GM12878 (cell line): ENCODE data around the gene SRD5A1.

ENCODE experiments used
- BACH1 ChIP-seq: fragments of 450-650 bp; IDR thresholded peaks from 2 replicates; pipeline ENCODE4 v1.6.1; 2017; ENCODE audit warnings: mild to moderate bottlenecking, borderline replicate concordance
- CEBPB ChIP-seq, 2 experiments: fragments of 150-350 bp in 1 of 2; IDR thresholded peaks; 2 replicates each; pipeline ENCODE4 v1.6.1; 2012 to 2014; ENCODE audit warnings: low read depth in 2 of 2, low read length in 2 of 2, borderline replicate concordance in 1 of 2, inconsistent platforms in 1 of 2
- EZH2 ChIP-seq: IDR thresholded peaks from 2 replicates; pipeline ENCODE4 v1.6.1; 2012; ENCODE audit warnings: low read depth, mild to moderate bottlenecking, control low read depth, inconsistent platforms, low read length, borderline replicate concordance; ENCODE audit not compliant: control insufficient read depth
- FOXM1 ChIP-seq: IDR thresholded peaks from 2 replicates; pipeline ENCODE4 v1.6.1; 2012; ENCODE audit warnings: low read depth, mild to moderate bottlenecking, inconsistent platforms, low read length, moderate library complexity
- POLR2A ChIP-seq: IDR thresholded peaks from 2 replicates; pipeline ENCODE4 v1.6.1; 2011; ENCODE audit warnings: low read depth, mild to moderate bottlenecking, low read length
- ZNF274 ChIP-seq: IDR thresholded peaks from one replicate; pipeline ENCODE4 v1.8.0; 2011; ENCODE audit not compliant: insufficient read length, insufficient read depth
- TF ChIP-seq, protein P1 (sequence below): fragments of 450-650 bp; formaldehyde crosslinking; IDR thresholded peaks from 2 replicates; pipeline ENCODE4 v1.4.0; 2020; ENCODE audit warnings: mild to moderate bottlenecking, moderate library complexity
- TF ChIP-seq, protein P2 (sequence below): IDR thresholded peaks from 2 replicates; pipeline ENCODE4 v1.6.1; 2011; ENCODE audit warnings: low read depth, mild to moderate bottlenecking, low read length, moderate library complexity, borderline replicate concordance; ENCODE audit errors: extremely low read depth
- TF ChIP-seq, protein P3 (sequence below), 3 experiments: IDR thresholded peaks in 2 of 3; conservative IDR thresholded peaks in 1 of 3; 2 replicates each; pipeline ENCODE4 v1.5.1; 2011; ENCODE audit warnings: low read depth in 3 of 3, low read length in 3 of 3, mild to moderate bottlenecking in 3 of 3, control low read depth in 2 of 3, moderate library complexity in 2 of 3, inconsistent platforms in 1 of 3, mixed read lengths in 1 of 3; ENCODE audit not compliant: control insufficient read depth in 2 of 3, insufficient read depth in 1 of 3; ENCODE audit errors: extremely low read depth in 1 of 3
- TF ChIP-seq, protein P4 (sequence below): fragments of 150-350 bp; IDR thresholded peaks from 2 replicates; pipeline ENCODE4 v1.6.1; 2016; ENCODE audit warnings: low read depth, low read length

- TF ChIP-seq, protein P1, sequence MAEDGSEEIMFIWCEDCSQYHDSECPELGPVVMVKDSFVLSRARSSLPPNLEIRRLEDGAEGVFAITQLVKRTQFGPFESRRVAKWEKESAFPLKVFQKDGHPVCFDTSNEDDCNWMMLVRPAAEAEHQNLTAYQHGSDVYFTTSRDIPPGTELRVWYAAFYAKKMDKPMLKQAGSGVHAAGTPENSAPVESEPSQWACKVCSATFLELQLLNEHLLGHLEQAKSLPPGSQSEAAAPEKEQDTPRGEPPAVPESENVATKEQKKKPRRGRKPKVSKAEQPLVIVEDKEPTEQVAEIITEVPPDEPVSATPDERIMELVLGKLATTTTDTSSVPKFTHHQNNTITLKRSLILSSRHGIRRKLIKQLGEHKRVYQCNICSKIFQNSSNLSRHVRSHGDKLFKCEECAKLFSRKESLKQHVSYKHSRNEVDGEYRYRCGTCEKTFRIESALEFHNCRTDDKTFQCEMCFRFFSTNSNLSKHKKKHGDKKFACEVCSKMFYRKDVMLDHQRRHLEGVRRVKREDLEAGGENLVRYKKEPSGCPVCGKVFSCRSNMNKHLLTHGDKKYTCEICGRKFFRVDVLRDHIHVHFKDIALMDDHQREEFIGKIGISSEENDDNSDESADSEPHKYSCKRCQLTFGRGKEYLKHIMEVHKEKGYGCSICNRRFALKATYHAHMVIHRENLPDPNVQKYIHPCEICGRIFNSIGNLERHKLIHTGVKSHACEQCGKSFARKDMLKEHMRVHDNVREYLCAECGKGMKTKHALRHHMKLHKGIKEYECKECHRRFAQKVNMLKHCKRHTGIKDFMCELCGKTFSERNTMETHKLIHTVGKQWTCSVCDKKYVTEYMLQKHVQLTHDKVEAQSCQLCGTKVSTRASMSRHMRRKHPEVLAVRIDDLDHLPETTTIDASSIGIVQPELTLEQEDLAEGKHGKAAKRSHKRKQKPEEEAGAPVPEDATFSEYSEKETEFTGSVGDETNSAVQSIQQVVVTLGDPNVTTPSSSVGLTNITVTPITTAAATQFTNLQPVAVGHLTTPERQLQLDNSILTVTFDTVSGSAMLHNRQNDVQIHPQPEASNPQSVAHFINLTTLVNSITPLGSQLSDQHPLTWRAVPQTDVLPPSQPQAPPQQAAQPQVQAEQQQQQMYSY (CRISPR knock-in tag) = no peak
- TF ChIP-seq ZNF274 (no peak), EZH2 (no peak), BACH1 (peak; percentile 82; the same call in 1 of the 2 replicates), POLR2A (no peak; the same call in none of the 2 replicates), CEBPB (IDR thresholded peaks at IDR 0.05; ENCODE audit: borderline replicate concordance in 1 of 2, low read depth in 2 of 2, low read length in 2 of 2) (no peak), FOXM1 (no peak)
- TF ChIP-seq, protein P2, sequence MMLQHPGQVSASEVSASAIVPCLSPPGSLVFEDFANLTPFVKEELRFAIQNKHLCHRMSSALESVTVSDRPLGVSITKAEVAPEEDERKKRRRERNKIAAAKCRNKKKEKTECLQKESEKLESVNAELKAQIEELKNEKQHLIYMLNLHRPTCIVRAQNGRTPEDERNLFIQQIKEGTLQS = no peak
- TF ChIP-seq, protein P3, sequence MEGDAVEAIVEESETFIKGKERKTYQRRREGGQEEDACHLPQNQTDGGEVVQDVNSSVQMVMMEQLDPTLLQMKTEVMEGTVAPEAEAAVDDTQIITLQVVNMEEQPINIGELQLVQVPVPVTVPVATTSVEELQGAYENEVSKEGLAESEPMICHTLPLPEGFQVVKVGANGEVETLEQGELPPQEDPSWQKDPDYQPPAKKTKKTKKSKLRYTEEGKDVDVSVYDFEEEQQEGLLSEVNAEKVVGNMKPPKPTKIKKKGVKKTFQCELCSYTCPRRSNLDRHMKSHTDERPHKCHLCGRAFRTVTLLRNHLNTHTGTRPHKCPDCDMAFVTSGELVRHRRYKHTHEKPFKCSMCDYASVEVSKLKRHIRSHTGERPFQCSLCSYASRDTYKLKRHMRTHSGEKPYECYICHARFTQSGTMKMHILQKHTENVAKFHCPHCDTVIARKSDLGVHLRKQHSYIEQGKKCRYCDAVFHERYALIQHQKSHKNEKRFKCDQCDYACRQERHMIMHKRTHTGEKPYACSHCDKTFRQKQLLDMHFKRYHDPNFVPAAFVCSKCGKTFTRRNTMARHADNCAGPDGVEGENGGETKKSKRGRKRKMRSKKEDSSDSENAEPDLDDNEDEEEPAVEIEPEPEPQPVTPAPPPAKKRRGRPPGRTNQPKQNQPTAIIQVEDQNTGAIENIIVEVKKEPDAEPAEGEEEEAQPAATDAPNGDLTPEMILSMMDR (IDR thresholded peaks at IDR 0.05 in 2 of 3, conservative IDR thresholded peaks at IDR 0.05 in 1 of 3; ENCODE audit: control insufficient read depth in 2 of 3, extremely low read depth in 1 of 3, insufficient read depth in 1 of 3, low read depth in 3 of 3, low read length in 3 of 3) = no peak
- TF ChIP-seq, protein P4, sequence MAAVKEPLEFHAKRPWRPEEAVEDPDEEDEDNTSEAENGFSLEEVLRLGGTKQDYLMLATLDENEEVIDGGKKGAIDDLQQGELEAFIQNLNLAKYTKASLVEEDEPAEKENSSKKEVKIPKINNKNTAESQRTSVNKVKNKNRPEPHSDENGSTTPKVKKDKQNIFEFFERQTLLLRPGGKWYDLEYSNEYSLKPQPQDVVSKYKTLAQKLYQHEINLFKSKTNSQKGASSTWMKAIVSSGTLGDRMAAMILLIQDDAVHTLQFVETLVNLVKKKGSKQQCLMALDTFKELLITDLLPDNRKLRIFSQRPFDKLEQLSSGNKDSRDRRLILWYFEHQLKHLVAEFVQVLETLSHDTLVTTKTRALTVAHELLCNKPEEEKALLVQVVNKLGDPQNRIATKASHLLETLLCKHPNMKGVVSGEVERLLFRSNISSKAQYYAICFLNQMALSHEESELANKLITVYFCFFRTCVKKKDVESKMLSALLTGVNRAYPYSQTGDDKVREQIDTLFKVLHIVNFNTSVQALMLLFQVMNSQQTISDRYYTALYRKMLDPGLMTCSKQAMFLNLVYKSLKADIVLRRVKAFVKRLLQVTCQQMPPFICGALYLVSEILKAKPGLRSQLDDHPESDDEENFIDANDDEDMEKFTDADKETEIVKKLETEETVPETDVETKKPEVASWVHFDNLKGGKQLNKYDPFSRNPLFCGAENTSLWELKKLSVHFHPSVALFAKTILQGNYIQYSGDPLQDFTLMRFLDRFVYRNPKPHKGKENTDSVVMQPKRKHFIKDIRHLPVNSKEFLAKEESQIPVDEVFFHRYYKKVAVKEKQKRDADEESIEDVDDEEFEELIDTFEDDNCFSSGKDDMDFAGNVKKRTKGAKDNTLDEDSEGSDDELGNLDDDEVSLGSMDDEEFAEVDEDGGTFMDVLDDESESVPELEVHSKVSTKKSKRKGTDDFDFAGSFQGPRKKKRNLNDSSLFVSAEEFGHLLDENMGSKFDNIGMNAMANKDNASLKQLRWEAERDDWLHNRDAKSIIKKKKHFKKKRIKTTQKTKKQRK = no peak
Measured at GRCh38 chr5:6714226-6715041, 81.2 kb downstream of the SRD5A1 start.
